ENCODE results near the gene CROCC2.

DNA sequence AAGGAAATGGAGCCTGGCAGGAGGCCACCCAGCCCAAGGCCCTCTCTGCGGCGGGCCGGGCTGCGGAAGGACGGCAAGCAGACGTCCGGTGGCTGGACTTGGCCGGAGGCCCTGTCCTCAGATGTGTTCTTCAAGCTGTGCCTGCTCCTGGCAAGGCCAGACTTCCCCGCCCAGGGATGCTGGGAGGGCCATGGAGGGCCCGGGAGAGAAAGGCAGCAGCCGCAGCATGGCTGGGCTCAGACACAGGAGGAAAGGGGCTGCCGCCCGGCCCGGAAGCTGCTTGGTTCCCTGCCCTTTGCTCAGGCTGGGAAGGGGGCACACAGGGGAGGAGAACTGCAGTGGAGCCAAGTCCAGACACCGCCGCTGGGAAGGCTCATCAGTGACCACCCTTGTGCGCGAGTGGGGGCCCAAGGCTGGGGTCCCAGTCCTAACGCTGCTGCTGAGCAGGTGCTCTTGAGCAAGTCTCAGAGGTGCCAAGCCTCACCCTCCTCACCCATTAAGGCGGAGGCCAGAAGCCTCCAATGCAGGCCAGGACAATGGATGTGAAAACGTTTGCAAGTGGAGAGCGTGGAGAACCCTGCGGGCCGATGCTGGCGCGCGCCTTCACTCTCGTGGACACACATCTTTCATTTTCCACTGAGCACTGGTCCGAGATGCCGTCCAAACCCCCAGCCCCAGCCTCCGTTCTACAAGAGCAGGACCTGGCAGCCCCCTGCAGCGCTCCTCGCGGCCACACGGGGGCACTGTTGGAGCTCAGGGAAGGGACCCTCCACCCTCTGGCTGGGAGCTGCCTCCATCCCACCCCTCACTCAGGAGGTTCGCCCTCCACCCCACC, 7.9 kb downstream of the CROCC2 start:
- TF ChIP-seq, protein P1, sequence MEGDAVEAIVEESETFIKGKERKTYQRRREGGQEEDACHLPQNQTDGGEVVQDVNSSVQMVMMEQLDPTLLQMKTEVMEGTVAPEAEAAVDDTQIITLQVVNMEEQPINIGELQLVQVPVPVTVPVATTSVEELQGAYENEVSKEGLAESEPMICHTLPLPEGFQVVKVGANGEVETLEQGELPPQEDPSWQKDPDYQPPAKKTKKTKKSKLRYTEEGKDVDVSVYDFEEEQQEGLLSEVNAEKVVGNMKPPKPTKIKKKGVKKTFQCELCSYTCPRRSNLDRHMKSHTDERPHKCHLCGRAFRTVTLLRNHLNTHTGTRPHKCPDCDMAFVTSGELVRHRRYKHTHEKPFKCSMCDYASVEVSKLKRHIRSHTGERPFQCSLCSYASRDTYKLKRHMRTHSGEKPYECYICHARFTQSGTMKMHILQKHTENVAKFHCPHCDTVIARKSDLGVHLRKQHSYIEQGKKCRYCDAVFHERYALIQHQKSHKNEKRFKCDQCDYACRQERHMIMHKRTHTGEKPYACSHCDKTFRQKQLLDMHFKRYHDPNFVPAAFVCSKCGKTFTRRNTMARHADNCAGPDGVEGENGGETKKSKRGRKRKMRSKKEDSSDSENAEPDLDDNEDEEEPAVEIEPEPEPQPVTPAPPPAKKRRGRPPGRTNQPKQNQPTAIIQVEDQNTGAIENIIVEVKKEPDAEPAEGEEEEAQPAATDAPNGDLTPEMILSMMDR (IDR thresholded peaks at IDR 0.05) = peak; percentile 80
- TF ChIP-seq POLR2A (IDR thresholded peaks at IDR 0.05; ENCODE audit: low read length) (no peak), PHF8 (IDR thresholded peaks at IDR 0.05; ENCODE audit: borderline replicate concordance, low read depth) (no peak), CBX8 (IDR thresholded peaks at IDR 0.05) (no peak), HOXB5 (CRISPR knock-in tag; IDR thresholded peaks at IDR 0.05) (no peak), MYC (IDR thresholded peaks at IDR 0.05; ENCODE audit: borderline replicate concordance, low read length) (no peak), KDM5A (IDR thresholded peaks at IDR 0.05) (no peak), RNF2 (IDR thresholded peaks at IDR 0.05; ENCODE audit: borderline replicate concordance, low read depth) (no peak), GATA3 (IDR thresholded peaks at IDR 0.05; ENCODE audit: borderline replicate concordance) (no peak), EP300 (IDR thresholded peaks at IDR 0.05) (no peak), CEBPB (IDR thresholded peaks at IDR 0.05) (no peak)
- TF ChIP-seq, protein P2, sequence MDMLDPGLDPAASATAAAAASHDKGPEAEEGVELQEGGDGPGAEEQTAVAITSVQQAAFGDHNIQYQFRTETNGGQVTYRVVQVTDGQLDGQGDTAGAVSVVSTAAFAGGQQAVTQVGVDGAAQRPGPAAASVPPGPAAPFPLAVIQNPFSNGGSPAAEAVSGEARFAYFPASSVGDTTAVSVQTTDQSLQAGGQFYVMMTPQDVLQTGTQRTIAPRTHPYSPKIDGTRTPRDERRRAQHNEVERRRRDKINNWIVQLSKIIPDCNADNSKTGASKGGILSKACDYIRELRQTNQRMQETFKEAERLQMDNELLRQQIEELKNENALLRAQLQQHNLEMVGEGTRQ (IDR thresholded peaks at IDR 0.05) = no peak
- TF ChIP-seq, protein P3, sequence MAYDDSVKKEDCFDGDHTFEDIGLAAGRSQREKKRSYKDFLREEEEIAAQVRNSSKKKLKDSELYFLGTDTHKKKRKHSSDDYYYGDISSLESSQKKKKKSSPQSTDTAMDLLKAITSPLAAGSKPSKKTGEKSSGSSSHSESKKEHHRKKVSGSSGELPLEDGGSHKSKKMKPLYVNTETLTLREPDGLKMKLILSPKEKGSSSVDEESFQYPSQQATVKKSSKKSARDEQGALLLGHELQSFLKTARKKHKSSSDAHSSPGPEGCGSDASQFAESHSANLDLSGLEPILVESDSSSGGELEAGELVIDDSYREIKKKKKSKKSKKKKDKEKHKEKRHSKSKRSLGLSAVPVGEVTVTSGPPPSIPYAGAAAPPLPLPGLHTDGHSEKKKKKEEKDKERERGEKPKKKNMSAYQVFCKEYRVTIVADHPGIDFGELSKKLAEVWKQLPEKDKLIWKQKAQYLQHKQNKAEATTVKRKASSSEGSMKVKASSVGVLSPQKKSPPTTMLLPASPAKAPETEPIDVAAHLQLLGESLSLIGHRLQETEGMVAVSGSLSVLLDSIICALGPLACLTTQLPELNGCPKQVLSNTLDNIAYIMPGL (CRISPR knock-in tag; IDR thresholded peaks at IDR 0.05; ENCODE audit: borderline replicate concordance) = no peak
- TF ChIP-seq, protein P4, sequence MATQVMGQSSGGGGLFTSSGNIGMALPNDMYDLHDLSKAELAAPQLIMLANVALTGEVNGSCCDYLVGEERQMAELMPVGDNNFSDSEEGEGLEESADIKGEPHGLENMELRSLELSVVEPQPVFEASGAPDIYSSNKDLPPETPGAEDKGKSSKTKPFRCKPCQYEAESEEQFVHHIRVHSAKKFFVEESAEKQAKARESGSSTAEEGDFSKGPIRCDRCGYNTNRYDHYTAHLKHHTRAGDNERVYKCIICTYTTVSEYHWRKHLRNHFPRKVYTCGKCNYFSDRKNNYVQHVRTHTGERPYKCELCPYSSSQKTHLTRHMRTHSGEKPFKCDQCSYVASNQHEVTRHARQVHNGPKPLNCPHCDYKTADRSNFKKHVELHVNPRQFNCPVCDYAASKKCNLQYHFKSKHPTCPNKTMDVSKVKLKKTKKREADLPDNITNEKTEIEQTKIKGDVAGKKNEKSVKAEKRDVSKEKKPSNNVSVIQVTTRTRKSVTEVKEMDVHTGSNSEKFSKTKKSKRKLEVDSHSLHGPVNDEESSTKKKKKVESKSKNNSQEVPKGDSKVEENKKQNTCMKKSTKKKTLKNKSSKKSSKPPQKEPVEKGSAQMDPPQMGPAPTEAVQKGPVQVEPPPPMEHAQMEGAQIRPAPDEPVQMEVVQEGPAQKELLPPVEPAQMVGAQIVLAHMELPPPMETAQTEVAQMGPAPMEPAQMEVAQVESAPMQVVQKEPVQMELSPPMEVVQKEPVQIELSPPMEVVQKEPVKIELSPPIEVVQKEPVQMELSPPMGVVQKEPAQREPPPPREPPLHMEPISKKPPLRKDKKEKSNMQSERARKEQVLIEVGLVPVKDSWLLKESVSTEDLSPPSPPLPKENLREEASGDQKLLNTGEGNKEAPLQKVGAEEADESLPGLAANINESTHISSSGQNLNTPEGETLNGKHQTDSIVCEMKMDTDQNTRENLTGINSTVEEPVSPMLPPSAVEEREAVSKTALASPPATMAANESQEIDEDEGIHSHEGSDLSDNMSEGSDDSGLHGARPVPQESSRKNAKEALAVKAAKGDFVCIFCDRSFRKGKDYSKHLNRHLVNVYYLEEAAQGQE (IDR thresholded peaks at IDR 0.05) = no peak
